ENCODE results near the gene LIPT2.
"Not testable (repeated sequence)": the region's sequence is repeated elsewhere in the genome, so short reads cannot be mapped to it uniquely, and the experiment has no call there.

LIPT2 gene

DNA sequence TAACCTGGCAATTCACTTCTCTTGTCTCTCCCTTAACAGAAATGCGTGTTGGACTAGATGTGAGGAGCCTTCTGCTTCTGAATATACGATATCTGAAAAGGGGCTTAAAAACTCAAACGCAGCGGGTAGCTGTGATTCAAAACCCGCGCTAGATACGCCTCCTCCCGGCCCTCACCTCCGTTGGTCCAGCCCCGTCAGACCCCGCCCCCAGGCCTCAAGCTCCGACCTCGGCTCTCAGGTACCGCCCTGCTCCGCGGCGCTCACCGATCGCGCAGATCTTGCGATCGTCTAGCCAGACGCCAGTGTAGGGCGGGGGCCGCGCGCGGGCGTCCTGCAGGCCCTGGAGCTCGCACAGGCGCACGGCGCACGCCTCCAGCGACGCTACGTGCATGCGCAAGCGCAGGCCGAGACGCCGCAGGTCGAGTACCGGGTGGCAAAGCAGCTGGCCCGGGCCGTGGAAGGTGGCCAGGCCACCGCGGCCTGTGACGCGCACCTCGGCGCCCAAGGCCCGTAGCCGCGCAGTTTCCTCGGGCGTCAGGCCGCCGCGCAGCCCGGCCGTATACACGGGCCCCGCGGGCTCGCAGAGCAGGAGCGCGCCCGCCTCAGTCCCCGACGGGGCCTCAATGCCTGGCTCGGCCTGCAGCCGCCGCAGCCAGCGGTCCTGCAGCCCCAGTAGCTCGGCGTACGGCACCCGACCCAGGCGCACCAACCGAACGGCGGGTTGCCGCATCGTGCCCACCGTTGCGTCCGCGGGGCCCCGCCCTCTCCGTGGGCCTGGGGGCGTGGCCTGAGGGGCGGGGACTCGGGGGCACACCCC lies at the start of gene LIPT2:
TSS of gene LIPT2 (minus strand) at position 751 of the 817 bp plus-strand sequence. CDS start at position 730, 21 bp downstream.
- peak; percentile 99 for DNase-seq

DNA sequence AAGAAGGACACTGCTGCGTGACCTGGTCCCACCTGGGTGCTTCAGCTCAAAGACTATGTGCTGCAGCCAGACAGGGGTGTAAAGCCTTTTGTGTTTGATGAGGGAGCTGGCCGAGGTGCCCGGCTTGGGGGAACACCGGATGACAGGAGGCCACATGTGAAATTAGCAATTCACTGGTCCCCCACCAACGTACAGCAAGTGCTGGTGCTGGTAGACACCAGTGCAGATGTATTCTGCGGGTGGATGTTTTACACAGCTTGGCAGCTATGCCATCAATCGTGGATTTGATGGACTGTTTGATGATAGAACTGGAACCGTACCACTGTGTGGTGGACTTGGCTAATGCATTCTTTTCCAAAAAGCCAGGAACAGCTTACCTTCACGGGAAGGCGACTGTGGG lies 47.9 kb upstream of the LIPT2 start:
- DNase-seq: no peak

DNA sequence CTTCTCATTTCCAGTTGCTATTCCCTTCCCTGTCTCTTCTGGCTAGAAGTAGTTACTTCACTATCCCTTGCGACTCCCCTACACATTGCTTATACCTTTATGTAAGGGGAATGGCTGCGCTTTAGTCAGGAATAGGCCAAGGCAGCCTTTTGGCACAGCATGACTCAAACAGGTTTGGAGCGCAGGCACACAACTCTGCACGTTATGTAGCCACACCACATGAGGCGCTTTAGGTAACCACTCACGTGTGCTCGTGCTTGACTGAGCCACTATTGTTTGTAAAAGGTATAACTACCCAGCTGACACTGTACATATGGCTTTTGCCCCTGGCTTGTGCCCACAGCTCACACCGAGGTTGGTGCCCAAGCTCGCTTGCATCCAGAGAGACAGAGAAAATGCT lies 46.7 kb upstream of the LIPT2 start:
- DNase-seq: no peak

DNA sequence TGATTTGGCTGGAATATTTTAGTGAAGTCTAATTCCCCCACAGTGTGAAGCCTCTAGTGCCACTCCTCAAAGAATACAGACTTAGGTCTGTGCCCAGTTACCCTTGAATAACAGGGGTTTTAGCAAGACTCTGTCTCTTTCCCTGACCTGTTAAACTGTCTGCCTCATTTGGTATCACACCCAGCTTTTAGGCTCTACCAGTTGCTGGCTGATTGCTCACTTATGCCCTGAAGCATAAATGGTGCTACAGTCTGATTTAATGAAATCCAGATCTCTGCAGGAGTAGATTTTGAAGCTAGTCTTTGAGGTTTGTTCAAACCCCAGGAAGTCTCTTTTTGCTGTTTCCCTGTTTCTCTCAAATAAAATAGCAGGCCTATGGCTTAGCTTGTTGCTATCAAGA lies 45.2 kb upstream of the LIPT2 start:
- DNase-seq: no peak

DNA sequence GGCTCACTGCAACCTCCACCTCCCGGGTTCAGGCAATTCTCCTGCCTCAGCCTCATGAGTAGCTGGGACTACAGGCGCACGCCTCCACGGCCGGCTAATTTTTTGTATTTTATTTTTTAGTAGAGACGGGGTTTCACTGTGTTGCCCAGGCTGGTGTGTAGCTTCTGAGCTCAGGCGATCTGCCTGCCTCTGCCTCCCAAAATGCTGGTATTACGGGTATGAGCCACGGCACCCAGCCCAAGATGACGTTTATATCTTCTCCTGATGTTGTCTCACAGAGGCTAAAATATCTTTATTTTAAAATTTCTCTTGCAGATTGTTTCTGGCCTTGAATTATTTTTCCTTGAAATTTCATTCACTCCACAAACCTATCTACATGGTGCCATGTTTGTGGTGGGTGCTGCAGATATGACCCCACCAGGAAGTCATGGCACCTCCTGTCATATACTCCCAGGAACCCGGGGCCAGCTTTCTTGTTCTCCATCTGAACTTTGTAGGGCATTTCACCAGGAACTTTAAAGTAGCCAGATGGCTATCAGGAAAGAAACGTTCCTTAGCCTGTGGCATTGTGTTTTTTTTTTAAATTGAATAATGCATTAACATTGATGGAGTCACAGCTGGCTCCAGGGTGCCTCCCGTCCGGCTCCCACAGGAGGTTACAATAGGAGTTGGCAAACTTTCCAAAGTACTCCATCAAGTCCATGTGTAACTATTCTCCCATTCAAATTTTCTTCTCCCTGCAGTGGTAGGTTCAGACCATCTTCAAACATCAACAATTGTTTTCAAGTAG lies 42.0 kb upstream of the LIPT2 start:
- no peak for DNase-seq

DNA sequence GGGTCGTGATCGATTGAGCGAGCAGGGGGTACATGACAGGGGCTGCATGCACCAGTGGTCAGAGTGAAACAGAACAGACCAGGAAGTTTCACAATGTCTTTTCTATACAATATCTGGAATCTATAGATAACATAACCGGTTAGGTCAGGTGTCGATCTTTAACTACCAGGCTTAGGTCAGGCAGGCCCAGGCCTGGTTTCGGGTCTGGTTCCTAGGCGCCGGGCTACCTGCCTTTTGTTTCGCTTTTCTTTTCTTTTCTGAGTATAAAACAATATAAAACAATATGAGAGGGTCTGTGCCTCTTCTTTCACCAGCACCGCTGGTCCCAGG lies 41.4 kb upstream of the LIPT2 start:
- not testable (repeated sequence) for DNase-seq

DNA sequence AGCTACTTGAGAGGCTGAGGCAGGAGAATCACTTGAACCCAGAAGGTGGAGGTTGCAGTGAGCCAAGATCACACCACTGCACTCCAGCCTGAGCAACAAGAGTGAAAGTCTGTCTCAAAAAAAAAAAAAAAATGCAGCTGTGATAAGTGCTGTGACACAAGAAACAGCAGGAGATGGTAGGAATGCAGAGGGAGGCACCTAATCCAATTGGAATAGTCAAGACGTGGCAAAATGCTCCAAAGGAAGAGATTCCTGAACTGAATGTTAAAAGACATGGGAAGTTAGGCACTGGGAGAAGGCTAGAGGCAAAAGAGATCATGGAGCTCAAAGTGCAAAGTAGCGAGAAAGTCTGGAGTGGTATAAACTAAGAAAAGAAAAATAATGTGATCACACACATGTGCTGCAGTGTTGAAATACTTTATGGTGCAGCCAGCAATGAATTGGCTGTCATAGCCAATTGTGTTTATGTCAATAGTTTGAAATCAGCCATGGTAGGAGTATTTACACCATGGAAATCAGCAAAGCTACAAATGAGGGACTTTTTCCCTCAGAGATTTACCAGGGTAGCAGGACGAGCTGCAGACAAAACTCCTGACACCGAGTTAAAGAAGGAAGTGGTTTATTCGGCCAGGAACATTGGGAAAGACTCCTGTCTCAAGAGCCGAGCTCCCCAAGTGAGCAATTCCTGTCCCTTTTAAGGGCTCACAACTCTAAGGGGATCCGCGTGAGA lies 40.9 kb upstream of the LIPT2 start:
- peak; percentile 19 for DNase-seq

DNA sequence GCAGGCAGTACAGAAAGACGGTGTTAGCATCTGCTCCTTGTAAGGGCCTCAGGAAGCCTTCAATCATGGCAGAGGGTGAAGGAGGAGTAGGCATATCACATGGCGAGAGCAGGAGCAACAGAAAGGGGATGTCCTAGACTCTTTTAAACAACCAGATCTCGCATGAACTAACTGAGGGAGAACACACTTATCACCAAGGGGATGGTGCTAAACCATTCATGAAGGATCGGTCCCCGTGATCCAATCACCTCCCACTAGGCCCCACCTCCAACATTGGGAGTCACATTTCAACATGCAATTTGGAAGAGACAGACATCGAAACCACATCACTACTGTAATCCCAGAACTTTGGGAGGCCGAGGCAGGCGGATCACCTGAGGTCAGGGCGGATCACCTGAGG lies 39.9 kb upstream of the LIPT2 start:
- no peak for DNase-seq

DNA sequence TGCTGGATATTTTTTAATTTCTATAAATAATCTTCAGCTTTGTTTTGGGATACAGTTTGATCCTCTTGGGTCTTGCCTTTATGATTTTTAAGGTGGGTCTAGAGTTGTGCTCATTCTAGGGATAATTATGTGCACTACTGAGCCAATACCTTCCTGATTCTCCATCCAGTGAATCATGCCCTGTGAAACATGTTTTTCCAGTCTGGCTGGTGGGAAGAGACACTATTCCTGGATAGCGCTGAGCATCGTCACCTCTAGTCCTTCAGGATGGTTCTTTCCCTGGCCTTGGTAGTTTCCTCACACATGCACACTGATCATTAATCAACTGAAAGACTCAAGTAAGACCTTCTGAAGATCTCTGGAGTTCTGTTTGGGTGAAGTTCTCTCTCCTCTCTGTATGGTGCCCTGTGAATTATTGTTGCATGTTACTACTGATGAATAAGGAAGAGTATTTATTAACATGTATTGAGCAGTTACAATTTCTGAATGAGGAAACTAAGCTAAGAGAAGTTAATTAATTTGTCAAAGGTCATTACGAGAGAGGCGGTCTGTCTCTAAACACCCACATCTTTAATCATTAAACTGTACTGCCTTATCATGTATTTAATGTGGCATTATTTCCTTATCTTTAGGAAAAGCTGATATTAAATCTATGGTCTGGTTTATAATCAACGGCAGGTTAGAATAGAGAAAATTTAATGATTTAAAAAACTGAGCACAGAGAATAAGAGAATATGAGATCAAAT lies 39.1 kb upstream of the LIPT2 start:
- no peak for DNase-seq

DNA sequence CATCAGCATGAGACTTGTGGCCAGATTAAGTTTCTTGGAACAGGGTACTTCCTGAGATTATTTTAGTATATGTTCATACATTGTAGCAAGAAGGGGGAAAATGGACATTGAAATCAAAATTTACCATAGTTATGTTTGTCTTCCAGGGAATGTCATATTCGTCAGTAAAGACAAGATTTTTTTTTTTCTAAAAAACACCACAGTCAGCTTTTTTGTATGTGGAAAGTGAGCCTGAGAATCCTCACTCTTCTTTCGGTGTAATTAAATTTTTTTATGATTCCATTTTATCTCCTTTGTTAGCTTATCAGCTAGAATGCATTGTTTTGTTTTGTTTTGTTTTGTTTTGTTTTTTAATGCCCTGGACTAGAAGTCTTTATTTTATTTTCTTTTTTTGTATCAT lies 31.5 kb upstream of the LIPT2 start:
- DNase-seq: no peak

DNA sequence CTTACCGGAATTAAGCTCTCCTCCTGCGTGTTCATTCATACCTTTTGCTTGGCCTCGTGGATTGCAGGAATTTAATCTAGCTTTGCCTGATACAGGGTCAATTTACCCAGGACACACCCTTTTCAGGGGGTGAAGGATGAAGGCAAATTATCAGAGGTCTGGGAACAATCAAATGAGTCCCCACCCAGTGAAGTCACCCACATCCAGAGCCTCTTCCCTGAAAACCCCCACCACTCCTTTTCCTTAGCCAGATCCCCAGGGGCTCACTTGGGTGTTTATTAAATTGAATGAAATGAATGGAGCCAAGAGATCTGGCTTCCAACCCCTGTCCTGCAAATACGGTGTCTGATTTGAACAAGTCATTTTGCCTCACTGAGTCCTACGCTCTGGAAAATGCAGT lies 31.0 kb upstream of the LIPT2 start:
- DNase-seq: no peak

DNA sequence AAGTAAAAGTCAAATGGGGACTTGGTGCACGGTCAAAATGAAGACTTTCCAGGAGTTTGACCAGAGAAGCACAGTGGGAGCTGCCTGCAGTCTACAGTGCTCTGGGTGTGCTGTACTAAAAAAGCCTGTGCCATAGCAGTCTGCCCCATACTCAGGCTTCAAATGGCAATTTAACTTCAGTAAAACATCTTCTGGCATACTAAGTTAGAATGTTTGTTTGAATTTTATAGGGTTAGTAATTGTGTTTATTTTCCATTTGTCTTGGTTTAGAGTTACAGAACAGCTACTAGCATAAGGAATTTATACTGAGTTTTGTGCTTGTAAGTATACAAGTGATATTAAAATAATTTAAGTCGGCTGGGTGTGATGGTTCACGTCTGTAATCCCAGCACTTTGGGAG lies 29.3 kb upstream of the LIPT2 start:
- no peak for DNase-seq

DNA sequence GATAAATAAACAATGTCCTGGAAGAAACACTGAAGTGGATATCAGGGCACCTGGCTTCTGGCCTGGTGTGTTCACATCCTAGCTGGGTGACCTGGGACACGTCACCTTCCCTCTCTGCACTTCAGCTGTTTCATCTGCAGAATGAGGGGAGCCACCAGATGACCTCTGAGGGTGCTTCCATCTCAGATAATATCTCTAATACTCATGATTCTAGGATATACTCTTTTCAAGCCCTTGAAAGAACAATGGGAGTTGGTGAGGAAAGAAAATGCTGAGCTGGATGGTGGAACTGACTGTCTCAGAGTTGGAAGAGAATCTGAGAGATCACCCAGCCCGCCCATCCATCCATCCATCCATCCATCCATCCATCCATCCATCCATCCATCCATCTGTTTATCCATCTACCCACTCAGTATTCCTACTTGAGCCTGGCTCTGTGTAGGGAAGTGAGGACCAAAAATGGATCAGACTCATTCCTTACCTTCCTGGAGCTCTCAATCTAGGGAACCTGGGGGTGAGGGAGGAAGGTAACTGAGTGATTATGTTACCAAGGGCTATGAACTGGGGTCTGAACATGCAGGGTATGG lies 28.2 kb upstream of the LIPT2 start:
- DNase-seq: no peak

DNA sequence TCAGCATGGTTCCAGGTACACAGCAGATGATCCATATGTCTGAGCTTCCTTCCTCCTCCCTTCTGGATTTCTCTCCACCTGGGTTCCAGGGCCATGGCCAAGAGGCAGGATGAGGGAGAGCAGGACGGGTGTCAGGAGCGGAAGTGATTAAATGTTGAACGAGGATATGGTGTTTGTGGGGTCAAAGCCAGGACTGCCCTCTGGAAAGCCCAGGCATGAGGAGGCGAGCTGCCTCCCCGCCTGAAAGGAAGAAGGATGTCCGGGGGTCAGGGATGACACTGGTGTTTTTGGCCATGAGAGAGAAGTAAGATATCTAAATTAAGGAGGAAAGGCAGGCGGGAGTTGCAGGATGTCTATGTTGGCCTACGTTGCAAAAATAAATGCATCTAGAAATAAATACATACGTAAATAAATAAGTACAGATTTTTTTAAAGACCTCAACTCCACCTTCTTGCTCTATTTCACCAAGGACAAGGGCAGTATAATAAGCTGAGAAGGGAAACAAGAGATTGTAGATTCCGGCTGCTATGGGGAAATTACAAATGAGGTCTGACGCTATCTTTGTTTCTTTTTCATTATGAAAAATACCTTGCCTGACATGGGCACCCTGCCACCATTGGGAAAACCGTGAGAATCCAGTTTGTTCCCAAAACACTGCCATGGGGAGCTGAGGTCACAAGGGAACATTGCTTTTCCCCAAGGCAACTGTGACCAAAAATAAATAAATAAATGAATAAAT lies 27.6 kb upstream of the LIPT2 start:
- DNase-seq: no peak

DNA sequence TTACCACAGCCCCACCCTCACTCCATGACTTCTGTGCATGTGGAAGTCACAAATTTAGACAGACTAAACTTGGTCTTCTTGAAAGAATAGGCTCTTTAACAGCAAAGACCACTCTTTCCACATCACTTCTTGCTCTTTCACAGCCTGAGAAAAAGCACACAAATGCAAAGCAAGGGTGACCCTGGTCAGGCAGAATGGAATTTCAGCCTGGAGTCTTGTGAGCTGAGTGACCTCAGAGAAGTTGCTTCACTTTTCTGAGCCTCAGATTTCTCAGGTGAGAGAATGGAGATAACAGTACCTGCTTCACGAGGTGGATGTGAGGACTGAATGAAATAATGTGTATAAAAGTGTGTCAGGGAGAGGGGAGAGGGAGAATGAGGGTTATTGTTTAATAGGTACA lies 26.8 kb upstream of the LIPT2 start:
- DNase-seq: no peak

DNA sequence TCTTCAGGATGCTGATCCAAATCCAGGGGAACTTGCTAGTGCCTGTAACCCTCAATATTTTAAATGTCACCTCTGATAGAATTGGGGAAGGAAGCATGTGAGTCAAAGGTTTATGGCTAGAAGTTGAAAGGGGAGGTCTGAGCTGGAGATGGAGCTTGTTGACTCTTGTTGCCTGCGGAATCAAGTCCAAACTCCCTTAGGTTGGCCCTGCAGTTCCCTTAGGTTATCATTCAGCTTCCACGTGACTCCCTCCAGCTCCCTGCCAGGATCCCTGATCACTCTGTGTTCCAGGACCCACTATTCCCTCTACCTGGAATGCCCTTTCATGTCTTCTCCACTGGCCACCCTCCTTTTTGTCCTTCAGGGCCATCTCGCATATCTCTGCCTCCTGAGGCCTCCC lies 26.2 kb upstream of the LIPT2 start:
- no peak for DNase-seq

DNA sequence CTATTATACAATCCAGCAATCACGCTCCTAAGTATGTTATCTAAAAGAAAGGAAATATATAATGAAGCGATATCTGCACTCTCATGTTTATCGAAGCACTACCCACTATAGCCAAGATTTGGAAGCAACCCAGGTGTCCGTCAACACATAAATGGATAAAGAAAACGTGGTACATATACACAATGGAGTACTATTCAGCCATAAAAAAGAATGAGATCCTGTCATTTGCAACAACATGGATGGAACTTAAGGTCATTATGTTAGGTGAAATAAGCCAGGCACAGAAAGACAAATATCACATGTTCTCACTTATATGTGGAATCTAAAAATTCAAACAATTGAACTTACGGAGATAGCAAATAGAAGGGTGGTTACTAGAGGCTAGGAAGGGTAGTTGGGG lies 24.1 kb upstream of the LIPT2 start:
- not testable (repeated sequence) for DNase-seq

DNA sequence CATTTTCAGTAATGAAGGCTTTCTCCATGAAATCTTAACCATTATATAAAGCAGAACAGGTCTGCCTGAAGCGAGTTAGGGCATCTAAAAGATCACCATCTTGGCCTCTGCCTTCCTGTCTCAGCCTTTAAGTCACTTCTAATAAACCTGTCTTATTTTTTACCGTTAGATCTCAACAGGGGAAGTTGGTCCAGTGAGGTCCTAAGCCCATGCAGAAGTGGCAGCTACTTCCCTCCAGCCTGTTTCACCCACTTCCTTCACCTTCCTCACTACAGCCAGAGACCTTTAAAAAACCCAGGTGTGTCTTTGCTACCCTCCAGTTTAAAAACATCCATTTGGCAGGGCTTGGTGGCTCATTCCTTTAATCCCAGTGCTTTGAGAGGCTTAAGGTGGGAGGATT lies 14.1 kb upstream of the LIPT2 start:
- no peak for DNase-seq

DNA sequence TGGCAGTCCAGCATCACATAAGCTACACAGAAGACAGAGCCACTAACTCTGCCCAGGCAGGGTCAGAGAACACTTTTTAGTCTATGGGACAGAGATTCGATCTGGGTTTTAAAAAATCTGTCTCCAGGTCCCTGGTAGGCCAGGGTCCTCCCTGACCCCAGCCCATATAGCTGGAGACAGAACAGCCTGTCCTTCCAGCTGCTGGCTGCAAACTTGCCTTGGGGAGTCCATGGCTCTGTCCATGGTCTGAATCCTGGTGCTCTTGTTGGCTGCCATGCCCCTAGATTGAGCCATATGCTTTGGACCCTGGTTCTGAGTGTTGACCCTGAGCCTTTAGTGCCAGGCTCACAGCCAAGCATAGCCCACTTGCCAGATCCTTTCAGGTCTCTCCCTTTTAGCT lies 13.3 kb upstream of the LIPT2 start:
- DNase-seq: peak; percentile 23

DNA sequence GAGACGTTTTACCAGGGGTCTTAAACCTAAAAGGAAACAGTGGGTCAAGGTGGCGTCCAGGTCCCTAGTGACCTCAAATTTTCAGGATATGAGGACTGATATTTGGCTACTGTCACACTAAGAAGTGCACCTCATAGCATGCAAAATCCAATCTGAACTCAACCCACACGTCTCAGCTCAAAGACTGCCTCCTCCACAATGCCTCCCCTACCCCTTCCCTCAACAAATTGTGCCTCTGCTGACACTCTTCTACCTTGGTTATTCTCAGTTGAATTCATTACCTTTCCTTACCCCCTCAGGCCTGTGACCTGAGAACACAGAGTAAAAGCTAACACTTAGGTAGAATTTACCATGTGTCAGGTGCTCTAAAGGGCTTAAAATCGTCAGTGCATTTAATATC lies 12.4 kb upstream of the LIPT2 start:
- no peak for DNase-seq

DNA sequence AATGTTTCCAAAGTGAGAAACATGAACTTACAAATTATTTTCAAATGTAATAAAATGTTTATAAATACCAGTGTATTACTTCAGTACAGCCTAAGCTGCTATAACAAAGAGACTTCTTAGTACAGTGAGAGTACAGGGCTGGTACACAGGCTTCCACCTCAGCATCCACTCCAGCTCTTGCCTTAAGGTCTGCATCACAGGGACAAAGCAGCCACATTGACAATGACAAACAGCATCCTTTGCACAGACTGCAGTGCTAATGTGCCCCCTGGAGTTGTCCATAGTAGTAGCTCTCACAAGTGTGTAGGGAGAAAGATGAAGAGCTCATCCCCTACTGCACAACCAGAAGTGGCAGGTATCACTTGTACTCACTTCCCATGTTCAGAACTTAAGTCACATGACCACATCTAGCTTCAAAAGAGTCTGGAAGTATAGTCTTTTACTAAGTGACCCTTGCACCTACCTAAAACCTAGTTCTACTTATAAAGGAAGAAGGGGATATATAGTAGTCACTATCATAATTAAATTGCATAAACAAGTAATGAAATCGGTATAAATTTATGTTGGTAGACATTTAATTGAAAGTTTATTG lies 10.7 kb upstream of the LIPT2 start:
- no peak for DNase-seq

DNA sequence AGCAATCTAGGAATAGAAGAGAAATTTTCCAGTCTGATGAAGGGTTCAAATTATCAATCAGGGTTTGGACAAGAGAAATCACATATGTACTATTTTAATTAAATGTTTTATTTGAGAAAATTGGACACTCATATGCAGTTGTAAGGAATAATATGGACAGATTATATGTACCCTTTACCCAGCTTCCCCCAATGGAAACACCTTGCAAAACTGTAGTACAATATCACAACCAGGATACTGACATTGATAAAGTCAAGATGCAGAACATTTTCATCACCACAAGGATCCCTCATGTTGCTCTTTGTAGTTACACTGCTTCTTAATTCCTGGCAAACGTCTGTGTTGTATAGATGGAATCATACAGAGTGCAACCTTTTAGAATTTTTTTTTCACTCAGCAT lies 1.4 kb upstream of the LIPT2 start:
- DNase-seq: no peak

Measured in hematopoietic multipotent progenitor cell treated with erythropoietin and hydrocortisone succinate and interleukin-3 and kit ligand, for 6 days (in vitro differentiated cells).